Uterus (tissue), 4 donors: Measurements from ENCODE around the gene ZBTB7C. TPM values are rescaled to one million over a fixed set of nuclear protein-coding genes. Genes with fewer than 3 reads are reported as not detected.

Experiments
- DNase-seq, 2 donors: peaks; one replicate each; pipeline ENCODE4 v3.0.0-alpha.2; 2019 to 2020
- H3K27ac ChIP-seq, 2 donors: fragments of 200-600 bp; sonication (generic); 1 replicate in 1 of 2; 2 replicates in 1 of 2; pipeline ENCODE4 v1.5.1; 2016 to 2018
- H3K27me3 ChIP-seq, 2 donors: fragments of 200-600 bp; sonication (generic); one replicate each; pipeline ENCODE4 v1.5.1; 2018 to 2019; ENCODE audit warnings: control low read depth in 1 of 2
- H3K36me3 ChIP-seq, 2 donors: fragments of 200-600 bp; sonication (generic); one replicate each; pipeline ENCODE4 v1.5.1; 2019; ENCODE audit warnings: control low read depth in 1 of 2
- H3K4me1 ChIP-seq, 2 donors: fragments of 200-600 bp; sonication (generic); one replicate each; pipeline ENCODE4 v1.5.1; 2018 to 2019; ENCODE audit warnings: control low read depth in 1 of 2
- H3K4me3 ChIP-seq, 2 donors: fragments of 200-600 bp; sonication (generic); 1 replicate in 1 of 2; 2 replicates in 1 of 2; pipeline ENCODE4 v1.5.1; 2018 to 2019; ENCODE audit warnings: mild to moderate bottlenecking in 1 of 2
- H3K9me3 ChIP-seq, 2 donors: fragments of 200-600 bp; sonication (generic); one replicate each; pipeline ENCODE4 v1.5.1; 2019; ENCODE audit warnings: control low read depth in 1 of 2
- POLR2A ChIP-seq, 2 donors: fragments of 450-650 bp; IDR thresholded peaks; one replicate each; pipeline ENCODE4 v1.6.1; 2016; ENCODE audit warnings: antibody characterized with exemption in 2 of 2, mild to moderate bottlenecking in 1 of 2, moderate library complexity in 1 of 2
- intact Hi-C: fragments of 100-400 bp; cut with DNase I; formaldehyde crosslinking; loops from one replicate; pipeline ENCODE4 v1.15.1; 2023; ENCODE audit warnings: low total_unique reads
- total RNA-seq, 4 donors: library from RNA; depleted of rRNA in 3 of 4; stranded (reverse); fragments of >200 nt in 3 of 4; gene quantifications; one replicate each; pipeline versions ENCODE4 v1.1.0 to v1.2.4, GENCODE V29; 2014 to 2023
- TF ChIP-seq, protein P1 (sequence below), 4 experiments: fragments of 200-600 bp in 2 of 4; fragments of 450-650 bp in 2 of 4; sonication (generic) in 2 of 4; IDR thresholded peaks; one replicate each; pipeline ENCODE4 v1.5.1; 2016 to 2019; ENCODE audit warnings: antibody characterized with exemption in 4 of 4, mild to moderate bottlenecking in 2 of 4, moderate library complexity in 1 of 4
- donor health status: DM: yes; HTN: yes; CAD: no.

Gene ZBTB7C
- total RNA-seq, 4 donors from 2014 or later, result 1.0 to 11.2 (median 7.9) TPM

DNA sequence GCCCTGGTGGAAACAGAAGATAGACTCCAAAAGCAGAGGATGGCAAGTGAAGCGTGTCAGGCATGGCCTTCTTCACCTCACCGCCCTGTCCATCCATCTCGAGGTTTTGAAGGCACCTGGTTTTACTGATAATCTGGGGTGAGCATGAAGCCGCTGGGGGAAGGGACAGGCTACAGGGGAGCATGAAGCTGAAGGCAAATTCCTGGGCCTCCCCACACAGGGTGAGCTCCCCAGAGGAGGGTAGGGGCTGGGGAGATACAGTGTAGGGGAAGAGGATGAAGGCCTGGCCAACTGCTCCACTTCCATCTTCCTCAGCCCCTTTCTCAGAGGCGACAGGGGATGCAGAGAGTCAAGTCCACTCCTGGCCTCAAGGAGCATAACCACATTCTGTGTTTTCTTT lies 250.5 kb downstream of the ZBTB7C start:
- Histone ChIP-seq H3K4me3 (no peak overlapping the region), H3K27me3 (no peaks in the 10 kb centered on the region), H3K27ac (no peak overlapping the region), H3K4me1 (peaks cover 5 to 8% of the 10 kb centered on the region in 2 donors), H3K9me3 (no peaks in the 10 kb centered on the region), H3K36me3 (no peaks in the 10 kb centered on the region)
- intact Hi-C loops, result no loop called here
- TF ChIP-seq POLR2A (IDR thresholded peaks at IDR 0.05), result no peak
- TF ChIP-seq, protein P1, sequence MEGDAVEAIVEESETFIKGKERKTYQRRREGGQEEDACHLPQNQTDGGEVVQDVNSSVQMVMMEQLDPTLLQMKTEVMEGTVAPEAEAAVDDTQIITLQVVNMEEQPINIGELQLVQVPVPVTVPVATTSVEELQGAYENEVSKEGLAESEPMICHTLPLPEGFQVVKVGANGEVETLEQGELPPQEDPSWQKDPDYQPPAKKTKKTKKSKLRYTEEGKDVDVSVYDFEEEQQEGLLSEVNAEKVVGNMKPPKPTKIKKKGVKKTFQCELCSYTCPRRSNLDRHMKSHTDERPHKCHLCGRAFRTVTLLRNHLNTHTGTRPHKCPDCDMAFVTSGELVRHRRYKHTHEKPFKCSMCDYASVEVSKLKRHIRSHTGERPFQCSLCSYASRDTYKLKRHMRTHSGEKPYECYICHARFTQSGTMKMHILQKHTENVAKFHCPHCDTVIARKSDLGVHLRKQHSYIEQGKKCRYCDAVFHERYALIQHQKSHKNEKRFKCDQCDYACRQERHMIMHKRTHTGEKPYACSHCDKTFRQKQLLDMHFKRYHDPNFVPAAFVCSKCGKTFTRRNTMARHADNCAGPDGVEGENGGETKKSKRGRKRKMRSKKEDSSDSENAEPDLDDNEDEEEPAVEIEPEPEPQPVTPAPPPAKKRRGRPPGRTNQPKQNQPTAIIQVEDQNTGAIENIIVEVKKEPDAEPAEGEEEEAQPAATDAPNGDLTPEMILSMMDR (IDR thresholded peaks at IDR 0.05), result no peak
- DNase-seq, result no peak

DNA sequence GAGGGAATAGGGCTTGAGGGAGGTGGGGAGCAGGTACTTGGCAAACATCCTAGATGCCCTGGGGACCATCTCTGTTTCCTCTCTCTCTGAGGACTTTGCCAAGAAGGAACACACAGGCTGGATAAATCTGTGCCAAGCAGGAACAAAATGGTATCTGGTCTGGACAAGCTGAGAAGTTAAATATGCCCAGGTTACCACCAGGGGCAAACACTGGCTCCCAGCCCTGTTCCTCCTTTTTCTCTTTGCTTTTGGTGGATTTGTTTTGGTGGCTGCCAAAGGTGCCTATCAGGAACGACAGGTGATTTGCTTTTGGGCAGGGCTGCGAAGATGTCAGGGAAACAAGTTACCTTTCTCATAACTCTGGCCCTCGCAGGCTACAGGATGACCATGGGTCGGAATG lies 251.2 kb downstream of the ZBTB7C start:
- Histone ChIP-seq H3K27me3 (no peaks in the 10 kb centered on the region), H3K4me1 (peaks cover 5 to 8% of the 10 kb centered on the region in 2 donors), H3K4me3 (no peak overlapping the region), H3K36me3 (no peaks in the 10 kb centered on the region), H3K27ac (no peak overlapping the region), H3K9me3 (no peaks in the 10 kb centered on the region)
- intact Hi-C loops, result no loop called here
- TF ChIP-seq, protein P1 (IDR thresholded peaks at IDR 0.05), result no peak
- no peak for TF ChIP-seq POLR2A (IDR thresholded peaks at IDR 0.05)
- no peak for DNase-seq

DNA sequence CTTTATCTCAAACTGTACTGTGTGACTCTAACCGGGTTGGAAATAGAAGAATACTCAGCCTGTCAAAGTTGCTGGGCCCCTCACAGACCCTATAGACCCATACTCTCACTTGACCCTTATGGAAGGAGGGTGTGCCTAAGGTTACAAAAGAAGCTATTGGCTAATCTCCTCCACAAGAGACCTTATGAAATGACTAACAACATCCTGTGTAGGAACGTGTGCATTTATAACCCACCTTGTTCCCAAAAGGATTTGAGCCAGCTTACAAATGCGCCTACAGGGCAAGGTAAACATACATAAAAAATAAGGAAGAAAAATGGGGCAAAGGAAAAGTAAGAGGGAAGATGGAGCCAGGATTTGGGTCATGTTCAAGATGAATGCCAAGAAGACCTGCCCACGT lies 253.3 kb downstream of the ZBTB7C start:
- Histone ChIP-seq H3K36me3 (no peaks in the 10 kb centered on the region), H3K4me3 (no peak overlapping the region), H3K27me3 (no peaks in the 10 kb centered on the region), H3K27ac (no peak overlapping the region), H3K9me3 (no peaks in the 10 kb centered on the region), H3K4me1 (peaks cover 2 to 4% of the 10 kb centered on the region in 2 donors)
- DNase-seq, result no peak
- intact Hi-C loops, result no loop called here
- TF ChIP-seq, protein P1 (IDR thresholded peaks at IDR 0.05), result no peak
- no peak for TF ChIP-seq POLR2A (IDR thresholded peaks at IDR 0.05)

DNA sequence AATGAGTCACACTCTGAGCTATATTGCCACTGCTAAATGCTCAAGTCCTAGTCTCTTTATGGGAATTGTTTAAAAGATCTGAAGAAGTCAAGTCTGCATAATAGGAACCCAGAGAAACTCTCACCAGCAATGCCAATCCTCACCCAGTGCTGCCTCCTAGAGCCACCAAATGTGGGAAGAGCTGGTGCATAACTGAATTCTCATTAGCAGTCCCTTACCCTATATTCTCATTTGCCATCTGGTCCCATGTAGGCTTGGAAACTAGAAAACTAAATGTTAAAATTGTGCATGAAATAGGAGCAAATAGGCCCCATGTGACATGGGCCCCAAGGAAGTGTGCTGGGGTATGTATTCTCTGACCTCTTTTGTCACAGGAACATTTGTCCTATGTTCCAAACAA lies 254.4 kb downstream of the ZBTB7C start:
- intact Hi-C loops, result no loop called here
- Histone ChIP-seq H3K27me3 (no peaks in the 10 kb centered on the region), H3K9me3 (no peaks in the 10 kb centered on the region), H3K4me3 (no peak overlapping the region), H3K4me1 (no peaks in the 10 kb centered on the region), H3K27ac (no peak overlapping the region), H3K36me3 (no peaks in the 10 kb centered on the region)
- DNase-seq, result no peak
- TF ChIP-seq, protein P1 (IDR thresholded peaks at IDR 0.05), result no peak
- no peak for TF ChIP-seq POLR2A (IDR thresholded peaks at IDR 0.05)

DNA sequence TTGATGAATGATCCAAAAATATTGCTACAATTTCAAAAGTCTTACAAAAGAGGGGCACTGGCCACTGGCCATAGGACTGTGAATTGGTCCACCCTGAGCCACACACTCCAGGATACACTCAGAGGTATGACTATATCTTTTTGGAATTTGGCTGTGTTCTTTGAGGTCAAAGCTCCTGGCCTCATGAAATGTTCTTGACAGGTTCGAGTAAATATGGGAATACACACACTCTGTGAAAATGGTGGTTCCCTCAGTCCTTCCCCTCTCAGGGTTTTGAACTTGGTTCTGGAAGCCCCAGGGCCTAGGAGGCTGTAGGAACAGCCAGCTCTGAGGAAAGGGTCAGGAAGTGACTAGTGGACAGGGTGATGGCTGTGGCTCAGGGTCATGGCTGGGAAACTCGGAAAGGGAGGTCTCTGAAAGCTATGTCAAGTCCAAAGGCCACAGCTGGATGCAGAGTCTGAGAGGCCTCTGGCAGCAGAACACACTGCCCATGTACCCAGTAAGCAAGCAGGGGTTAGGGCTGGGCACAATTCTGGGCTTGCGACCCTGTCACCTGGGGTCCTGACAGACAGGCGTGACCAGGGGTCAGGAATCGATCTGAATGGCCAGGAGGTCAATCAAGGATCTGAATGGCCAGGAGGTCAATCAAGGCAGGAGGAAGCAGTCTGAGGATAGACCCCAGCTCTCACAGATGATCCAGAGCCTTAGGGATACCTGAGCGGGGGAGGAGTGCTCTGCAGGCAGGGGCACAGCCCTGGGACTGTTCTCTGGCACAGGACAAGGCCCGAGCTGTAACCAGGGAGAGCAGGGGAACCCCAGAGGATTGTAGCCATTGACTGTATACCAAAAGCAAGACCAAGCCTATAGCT lies 255.3 kb downstream of the ZBTB7C start:
- no peak for DNase-seq
- H3K9me3 ChIP-seq, result no peaks in the 10 kb centered on the region
- H3K4me1 ChIP-seq, result no peaks in the 10 kb centered on the region
- TF ChIP-seq, protein P1 (IDR thresholded peaks at IDR 0.05), result no peak
- TF ChIP-seq POLR2A (IDR thresholded peaks at IDR 0.05), result no peak
- no peaks in the 10 kb centered on the region for H3K36me3 ChIP-seq
- no peak overlapping the region for H3K27ac ChIP-seq
- H3K4me3 ChIP-seq, result no peak overlapping the region
- intact Hi-C loops, result no loop called here
- H3K27me3 ChIP-seq, result no peaks in the 10 kb centered on the region
